Testis (tissue), 3 donors: ENCODE measurements around the gene HMX3. TPM values are rescaled to one million over a fixed set of nuclear protein-coding genes. Genes with fewer than 3 reads are reported as not detected.
"Not testable (repeated sequence)": the region's sequence is repeated elsewhere in the genome, so short reads cannot be mapped to it uniquely, and the experiment has no call there.

ENCODE experiments used
- DNase-seq: peaks from one replicate; pipeline ENCODE4 v3.0.0-alpha.2; 2019
- H3K27ac ChIP-seq, 2 donors: fragments of 200-600 bp; sonication (generic); one replicate each; pipeline ENCODE4 v1.5.1; 2019
- H3K27me3 ChIP-seq: fragments of 200-600 bp; sonication (generic); one replicate; pipeline ENCODE4 v1.5.1; 2019
- H3K36me3 ChIP-seq: fragments of 200-600 bp; sonication (generic); one replicate; pipeline ENCODE4 v1.5.1; 2017; ENCODE audit warnings: low read depth; ENCODE audit errors: missing control alignments
- H3K4me1 ChIP-seq: fragments of 200-600 bp; sonication (generic); one replicate; pipeline ENCODE4 v1.5.1; 2019
- H3K4me3 ChIP-seq, 2 donors: fragments of 200-600 bp; sonication (generic); one replicate each; pipeline ENCODE4 v1.5.1; 2017 to 2019
- H3K9me3 ChIP-seq: fragments of 200-600 bp; sonication (generic); one replicate; pipeline ENCODE4 v1.5.1; 2017
- POLR2A ChIP-seq: fragments of 450-650 bp; IDR thresholded peaks from one replicate; pipeline ENCODE4 v1.6.1; 2017; ENCODE audit warnings: antibody characterized with exemption, mild to moderate bottlenecking, moderate library complexity
- WGBS, 2 donors: methylation state at CpG; one replicate each; pipeline ENCODE4 v1.1.5; 2018; 5-methylcytosine and 5-hydroxymethylcytosine counted together
- intact Hi-C: fragments of 100-400 bp; cut with DNase I; formaldehyde crosslinking; loops from one replicate; pipeline ENCODE4 v1.15.1; 2023; ENCODE audit warnings: low total_unique reads
- polyA plus RNA-seq: library from polyadenylated mRNA; stranded (reverse); fragments of 350-450 nt; fragmentation: Illumina TruSeq; extraction: RNeasy Lipid Tissue Mini Kit (QIAGEN cat#74804); gene quantifications from one replicate; pipeline ENCODE4 v1.2.3, GENCODE V29; 2014; ENCODE audit warnings: low read depth, low replicate concordance; ENCODE audit not compliant: insufficient read depth
- total RNA-seq, 2 donors: library from RNA; depleted of rRNA; stranded (reverse); fragments of >200 nt; gene quantifications; one replicate each; pipeline ENCODE4 v1.2.3, GENCODE V29; 2016
- TF ChIP-seq, protein P1 (sequence below), 3 experiments: fragments of 450-650 bp in 2 of 3; fragments of 200-600 bp in 1 of 3; sonication (generic) in 1 of 3; IDR thresholded peaks; one replicate each; pipeline ENCODE4 v1.5.1; 2016 to 2019; ENCODE audit warnings: antibody characterized with exemption in 3 of 3, mild to moderate bottlenecking in 2 of 3, moderate library complexity in 1 of 3

HMX3 gene
- total and polyA plus RNA-seq, 3 donors from 2014 or later, result 0.25 to 0.55 TPM; not detected in 1

GRCh38 chr10:123165445-123166072 is 29.8 kb downstream of the HMX3 start:
- Histone ChIP-seq H3K27ac (no peak overlapping the region), H3K27me3 (no peaks in the 10 kb centered on the region), H3K4me3 (no peak overlapping the region), H3K36me3 (no peaks in the 10 kb centered on the region), H3K9me3 (no peaks in the 10 kb centered on the region), H3K4me1 (no peaks in the 10 kb centered on the region)
- WGBS, 2 donors, result 81% methylated on average over 4 of the region's 4 CpGs
- no peak for TF ChIP-seq POLR2A
- TF ChIP-seq, protein P1, sequence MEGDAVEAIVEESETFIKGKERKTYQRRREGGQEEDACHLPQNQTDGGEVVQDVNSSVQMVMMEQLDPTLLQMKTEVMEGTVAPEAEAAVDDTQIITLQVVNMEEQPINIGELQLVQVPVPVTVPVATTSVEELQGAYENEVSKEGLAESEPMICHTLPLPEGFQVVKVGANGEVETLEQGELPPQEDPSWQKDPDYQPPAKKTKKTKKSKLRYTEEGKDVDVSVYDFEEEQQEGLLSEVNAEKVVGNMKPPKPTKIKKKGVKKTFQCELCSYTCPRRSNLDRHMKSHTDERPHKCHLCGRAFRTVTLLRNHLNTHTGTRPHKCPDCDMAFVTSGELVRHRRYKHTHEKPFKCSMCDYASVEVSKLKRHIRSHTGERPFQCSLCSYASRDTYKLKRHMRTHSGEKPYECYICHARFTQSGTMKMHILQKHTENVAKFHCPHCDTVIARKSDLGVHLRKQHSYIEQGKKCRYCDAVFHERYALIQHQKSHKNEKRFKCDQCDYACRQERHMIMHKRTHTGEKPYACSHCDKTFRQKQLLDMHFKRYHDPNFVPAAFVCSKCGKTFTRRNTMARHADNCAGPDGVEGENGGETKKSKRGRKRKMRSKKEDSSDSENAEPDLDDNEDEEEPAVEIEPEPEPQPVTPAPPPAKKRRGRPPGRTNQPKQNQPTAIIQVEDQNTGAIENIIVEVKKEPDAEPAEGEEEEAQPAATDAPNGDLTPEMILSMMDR (IDR thresholded peaks at IDR 0.05), result no peak
- no peak for DNase-seq
- intact Hi-C loops, result no loop called here

DNA sequence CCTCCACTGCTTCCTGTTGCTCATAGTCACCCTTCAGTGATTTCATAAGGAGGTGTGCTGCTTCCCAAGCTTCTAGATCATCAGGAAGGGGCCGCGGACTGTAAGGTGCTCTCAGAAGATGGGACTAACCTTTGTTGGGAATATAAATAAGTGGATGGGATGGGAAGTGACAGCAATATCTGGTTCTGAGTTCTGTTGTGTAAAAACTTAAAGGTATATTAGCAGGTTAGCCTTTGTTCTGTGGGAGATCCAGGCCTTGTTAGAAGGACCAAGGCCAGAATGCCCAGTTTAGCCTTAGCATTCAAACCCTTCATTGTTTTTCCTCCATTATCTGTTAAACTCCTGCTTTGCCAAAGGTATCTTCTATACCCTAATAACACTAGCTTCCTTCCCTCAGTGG is 30.8 kb downstream of the HMX3 start:
- no peaks in the 10 kb centered on the region for H3K27me3 ChIP-seq
- no peak overlapping the region for H3K27ac ChIP-seq
- WGBS, 2 donors, result 91 to 97% methylated on average over 2 of the region's 2 CpGs
- intact Hi-C loops, result no loop called here
- H3K9me3 ChIP-seq, result no peaks in the 10 kb centered on the region
- TF ChIP-seq, protein P1 (IDR thresholded peaks at IDR 0.05), result no peak
- TF ChIP-seq POLR2A, result no peak
- H3K4me3 ChIP-seq, result no peak overlapping the region
- H3K4me1 ChIP-seq, result no peaks in the 10 kb centered on the region
- H3K36me3 ChIP-seq, result no peaks in the 10 kb centered on the region
- DNase-seq, result no peak

DNA sequence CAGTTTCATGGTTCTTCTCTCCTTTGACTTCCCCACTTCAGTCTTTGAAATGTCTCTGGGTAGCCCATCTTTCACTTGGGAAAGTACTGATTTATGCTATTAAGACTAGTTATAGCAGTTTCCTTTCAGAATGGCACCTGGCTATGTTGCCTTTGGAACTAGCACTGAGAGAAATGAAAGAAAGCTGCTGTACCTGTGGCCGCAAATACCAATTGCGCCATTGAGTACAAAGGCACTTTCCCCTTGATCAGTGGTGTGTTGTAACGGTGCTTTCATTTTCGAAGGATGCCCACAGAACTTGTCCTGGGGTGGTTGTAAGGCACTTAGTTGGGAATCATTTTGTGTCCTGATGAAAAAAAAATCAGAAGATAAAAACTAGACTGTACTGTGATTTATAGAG is 35.2 kb downstream of the HMX3 start:
- Histone ChIP-seq H3K27ac (no peak overlapping the region), H3K9me3 (no peaks in the 10 kb centered on the region), H3K4me1 (no peaks in the 10 kb centered on the region), H3K4me3 (no peak overlapping the region), H3K36me3 (no peaks in the 10 kb centered on the region), H3K27me3 (no peaks in the 10 kb centered on the region)
- intact Hi-C loops, result no loop called here
- WGBS, 2 donors, result 96% methylated on average over 4 of the region's 4 CpGs
- no peak for TF ChIP-seq POLR2A
- TF ChIP-seq, protein P1 (IDR thresholded peaks at IDR 0.05), result no peak
- DNase-seq, result no peak

DNA sequence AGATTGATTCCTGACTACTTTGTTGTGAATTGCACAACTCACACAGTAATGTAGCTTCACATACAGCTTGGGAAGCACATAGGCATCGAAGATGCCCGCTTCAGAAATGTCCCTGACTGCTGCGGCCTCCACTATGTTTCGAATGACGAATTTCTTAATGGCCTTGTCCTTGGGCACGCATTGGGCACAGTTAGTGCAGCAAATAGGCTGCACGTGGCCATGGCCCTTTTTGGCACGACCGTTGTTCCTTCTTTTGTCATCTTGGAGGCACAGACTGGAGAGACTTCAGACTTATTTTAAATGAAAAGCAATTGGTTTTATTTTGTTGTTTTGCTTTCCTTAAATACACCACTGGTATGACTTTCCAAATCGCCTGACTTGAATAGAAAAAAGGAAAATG is 35.8 kb downstream of the HMX3 start:
- H3K4me3 ChIP-seq, H3K9me3 ChIP-seq, H3K4me1 ChIP-seq, DNase-seq, H3K36me3 ChIP-seq, H3K27ac ChIP-seq, H3K27me3 ChIP-seq, intact Hi-C loops: not testable (repeated sequence)
- 89 to 92% methylated on average over 10 of the region's 10 CpGs for WGBS, 2 donors

GRCh38 chr10:123175389-123176387 is 39.9 kb downstream of the HMX3 start:
- no peaks in the 10 kb centered on the region for H3K4me1 ChIP-seq
- intact Hi-C loops, result no loop called here
- H3K36me3 ChIP-seq, result no peaks in the 10 kb centered on the region
- no peak overlapping the region for H3K27ac ChIP-seq
- no peak for DNase-seq
- 71 to 76% methylated on average over 9 of the region's 9 CpGs for WGBS, 2 donors
- no peaks in the 10 kb centered on the region for H3K9me3 ChIP-seq
- no peak overlapping the region for H3K4me3 ChIP-seq
- H3K27me3 ChIP-seq, result no peaks in the 10 kb centered on the region
- no peak for TF ChIP-seq POLR2A
- TF ChIP-seq, protein P1 (IDR thresholded peaks at IDR 0.05), result no peak

DNA sequence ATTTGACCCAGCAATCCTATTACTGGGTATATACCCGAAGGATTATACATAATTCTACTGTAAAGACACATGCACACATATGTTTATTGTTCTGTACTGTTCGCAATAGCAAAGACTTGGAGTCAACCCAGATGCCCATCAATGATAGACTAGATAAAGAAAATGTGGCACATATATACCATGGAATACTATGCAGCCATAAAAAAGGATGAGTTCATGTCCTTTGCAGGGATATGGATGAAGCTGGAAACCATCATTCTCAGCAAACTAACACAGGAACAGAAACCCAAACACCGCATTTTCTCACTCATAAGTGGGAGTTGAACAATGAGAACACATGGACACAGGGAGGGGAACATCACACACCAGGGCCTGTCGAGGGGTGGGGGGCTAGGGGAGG is 42.6 kb downstream of the HMX3 start:
- H3K27ac ChIP-seq, H3K9me3 ChIP-seq, H3K27me3 ChIP-seq, H3K36me3 ChIP-seq, DNase-seq, intact Hi-C loops, H3K4me1 ChIP-seq, H3K4me3 ChIP-seq: not testable (repeated sequence)
- 94 to 96% methylated on average over 4 of the region's 4 CpGs for WGBS, 2 donors
